GM12878 (cell line): ENCODE measurements around the gene MAP2K7. TPM values are rescaled to one million over a fixed set of nuclear protein-coding genes. Genes with fewer than 3 reads are reported as not detected.
A peak's percentile ranks its signal among the peaks of the same experiment; 100 is the strongest.

Experiments used
- BCL11A ChIP-seq: IDR thresholded peaks from 2 replicates; pipeline ENCODE4 v1.6.1; 2011; ENCODE audit warnings: low read depth, low read length
- BHLHE40 ChIP-seq, 2 experiments: fragments of 450-650 bp in 1 of 2; IDR thresholded peaks; 2 replicates each; pipeline ENCODE4 v1.6.1; 2011 to 2017; ENCODE audit warnings: low read depth in 2 of 2, borderline replicate concordance in 1 of 2, improper control_type of control experiment in 1 of 2, low read length in 1 of 2, mild to moderate bottlenecking in 1 of 2
- BRCA1 ChIP-seq: IDR thresholded peaks from 2 replicates; pipeline ENCODE4 v1.6.1; 2011; ENCODE audit warnings: low read depth, low read length, improper control_type of control experiment
- CEBPB ChIP-seq, 2 experiments: fragments of 150-350 bp in 1 of 2; IDR thresholded peaks; 2 replicates each; pipeline ENCODE4 v1.6.1; 2012 to 2014; ENCODE audit warnings: low read depth in 2 of 2, low read length in 2 of 2, borderline replicate concordance in 1 of 2, inconsistent platforms in 1 of 2
- CHD4 ChIP-seq: fragments of 200-600 bp; sonication (generic); IDR thresholded peaks from 2 replicates; pipeline ENCODE4 v1.6.1; 2016; ENCODE audit warnings: mild to moderate bottlenecking
- HDAC2 ChIP-seq: fragments of 200-600 bp; sonication (generic); IDR thresholded peaks from 2 replicates; pipeline ENCODE4 v1.6.1; 2017
- JUNB ChIP-seq: IDR thresholded peaks from 2 replicates; pipeline ENCODE4 v1.6.1; 2016; ENCODE audit warnings: antibody characterized with exemption, mild to moderate bottlenecking
- KAT2A ChIP-seq: conservative IDR thresholded peaks from 2 replicates; pipeline ENCODE4 v1.6.1; 2011; ENCODE audit warnings: low read depth, low read length; ENCODE audit not compliant: control insufficient read depth
- MXI1 ChIP-seq: fragments of 150-350 bp; IDR thresholded peaks from 2 replicates; pipeline ENCODE4 v1.6.1; 2011; ENCODE audit warnings: low read depth, mild to moderate bottlenecking, inconsistent platforms, low read length, improper control_type of control experiment
- MYC ChIP-seq: IDR thresholded peaks from 2 replicates; pipeline ENCODE4 v1.6.1; 2011; ENCODE audit warnings: mild to moderate bottlenecking, low read length, moderate library complexity, inconsistent platforms; ENCODE audit not compliant: insufficient read depth, insufficient replicate concordance, insufficient read length, severe bottlenecking
- NR2F1 ChIP-seq: fragments of 450-650 bp; conservative IDR thresholded peaks from 2 replicates; pipeline ENCODE4 v1.6.1; 2017; ENCODE audit warnings: mild to moderate bottlenecking
- POLR2AphosphoS5 ChIP-seq: IDR thresholded peaks from 2 replicates; pipeline ENCODE4 v1.6.1; 2011; ENCODE audit warnings: mild to moderate bottlenecking, low read length, inconsistent platforms
- RAD21 ChIP-seq: IDR thresholded peaks from 2 replicates; pipeline ENCODE4 v1.6.1; 2011; ENCODE audit warnings: mild to moderate bottlenecking, low read depth, low read length, moderate library complexity; ENCODE audit not compliant: insufficient read depth
- SIX5 ChIP-seq: IDR thresholded peaks from 2 replicates; pipeline ENCODE4 v1.6.1; 2011; ENCODE audit warnings: mild to moderate bottlenecking, low read depth, low read length, moderate library complexity; ENCODE audit not compliant: severe bottlenecking
- SMAD5 ChIP-seq: IDR thresholded peaks from 2 replicates; pipeline ENCODE4 v1.6.1; 2016; ENCODE audit warnings: antibody characterized with exemption, low read depth
- SREBF1 ChIP-seq: IDR thresholded peaks from 2 replicates; pipeline ENCODE4 v1.6.1; 2012; ENCODE audit warnings: mild to moderate bottlenecking, low read length
- SREBF2 ChIP-seq: IDR thresholded peaks from 2 replicates; pipeline ENCODE4 v1.6.1; 2012; ENCODE audit warnings: mild to moderate bottlenecking, low read length
- STAT1 ChIP-seq: fragments of 450-650 bp; conservative IDR thresholded peaks from 2 replicates; pipeline ENCODE4 v1.6.1; 2014; ENCODE audit warnings: antibody characterized with exemption, mild to moderate bottlenecking
- TCF7 ChIP-seq: IDR thresholded peaks from 2 replicates; pipeline ENCODE4 v1.6.1; 2014; ENCODE audit warnings: antibody characterized with exemption, borderline replicate concordance
- WRNIP1 ChIP-seq: IDR thresholded peaks from 2 replicates; pipeline ENCODE4 v1.6.1; 2011; ENCODE audit warnings: low read depth, low read length, improper control_type of control experiment, borderline replicate concordance
- polyA plus RNA-seq, 11 experiments: library from polyadenylated mRNA; depleted of rRNA in 4 of 11; unstranded in 6 of 11; stranded (reverse) in 5 of 11; fragments of >200 nt; fragmentation: Nextera tagmentation in 4 of 11; fragmentation: Illumina TruSeq in 1 of 11; extraction: Ambion mirVana in 4 of 11; extraction: Trizol in 1 of 11; gene quantifications; 1 replicate in 1 of 11; 2 replicates in 10 of 11; pipeline versions ENCODE4 v1.2.1 to v1.2.3, GENCODE V29; 2011 to 2016; ENCODE audit warnings: inconsistent platforms in 2 of 11, missing spikeins in 2 of 11, low read depth in 1 of 11
- total RNA-seq, 4 experiments: library from RNA; depleted of rRNA in 3 of 4; stranded (reverse); fragments of >200 nt in 3 of 4; fragmentation: Illumina TruSeq in 1 of 4; extraction: Trizol in 1 of 4; gene quantifications; 2 replicates each; pipeline versions ENCODE4 v1.2.1 to v1.2.3, GENCODE V29; 2013 to 2021
- TF ChIP-seq, protein P1 (sequence below): IDR thresholded peaks from 2 replicates; pipeline ENCODE4 v1.6.1; 2012; ENCODE audit warnings: low read depth, low read length, improper control_type of control experiment
- TF ChIP-seq, protein P2 (sequence below): fragments of 450-650 bp; IDR thresholded peaks from 2 replicates; pipeline ENCODE4 v1.6.1; 2017; ENCODE audit warnings: mild to moderate bottlenecking

Gene MAP2K7
- total and polyA plus RNA-seq, 10 of the 15 experiments (the other 5 are each of a cell fraction or from before 2014, with no cell fraction given) = 0.34 to 32.2 (median 6.7) TPM

GRCh38 chr19:7904074-7905020 is 670 bp downstream of the MAP2K7 start (continued):
- TF ChIP-seq BRCA1 (no peak), JUNB (no peak), BCL11A (no peak), MXI1 (peak; percentile 28; the same call in 1 of the 2 replicates), RAD21 (no peak), SMAD5 (no peak), SIX5 (no peak), TCF7 (no peak), CHD4 (no peak), WRNIP1 (no peak), SREBF2 (no peak), MYC (no peak), HDAC2 (no peak), NR2F1 (peak; percentile 96), SREBF1 (no peak), CEBPB (IDR thresholded peaks at IDR 0.05; ENCODE audit: borderline replicate concordance in 1 of 2, low read depth in 2 of 2, low read length in 2 of 2) (no peak), STAT1 (no peak), POLR2AphosphoS5 (no peak), KAT2A (no peak), BHLHE40 (IDR thresholded peaks at IDR 0.05; ENCODE audit: borderline replicate concordance in 1 of 2, low read depth in 2 of 2, low read length in 1 of 2) (peak in 1 of 2 experiments; percentile 77; a peak in 2 of 4 replicates)
- TF ChIP-seq, protein P1, sequence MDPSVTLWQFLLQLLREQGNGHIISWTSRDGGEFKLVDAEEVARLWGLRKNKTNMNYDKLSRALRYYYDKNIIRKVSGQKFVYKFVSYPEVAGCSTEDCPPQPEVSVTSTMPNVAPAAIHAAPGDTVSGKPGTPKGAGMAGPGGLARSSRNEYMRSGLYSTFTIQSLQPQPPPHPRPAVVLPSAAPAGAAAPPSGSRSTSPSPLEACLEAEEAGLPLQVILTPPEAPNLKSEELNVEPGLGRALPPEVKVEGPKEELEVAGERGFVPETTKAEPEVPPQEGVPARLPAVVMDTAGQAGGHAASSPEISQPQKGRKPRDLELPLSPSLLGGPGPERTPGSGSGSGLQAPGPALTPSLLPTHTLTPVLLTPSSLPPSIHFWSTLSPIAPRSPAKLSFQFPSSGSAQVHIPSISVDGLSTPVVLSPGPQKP = no peak
- TF ChIP-seq, protein P2, sequence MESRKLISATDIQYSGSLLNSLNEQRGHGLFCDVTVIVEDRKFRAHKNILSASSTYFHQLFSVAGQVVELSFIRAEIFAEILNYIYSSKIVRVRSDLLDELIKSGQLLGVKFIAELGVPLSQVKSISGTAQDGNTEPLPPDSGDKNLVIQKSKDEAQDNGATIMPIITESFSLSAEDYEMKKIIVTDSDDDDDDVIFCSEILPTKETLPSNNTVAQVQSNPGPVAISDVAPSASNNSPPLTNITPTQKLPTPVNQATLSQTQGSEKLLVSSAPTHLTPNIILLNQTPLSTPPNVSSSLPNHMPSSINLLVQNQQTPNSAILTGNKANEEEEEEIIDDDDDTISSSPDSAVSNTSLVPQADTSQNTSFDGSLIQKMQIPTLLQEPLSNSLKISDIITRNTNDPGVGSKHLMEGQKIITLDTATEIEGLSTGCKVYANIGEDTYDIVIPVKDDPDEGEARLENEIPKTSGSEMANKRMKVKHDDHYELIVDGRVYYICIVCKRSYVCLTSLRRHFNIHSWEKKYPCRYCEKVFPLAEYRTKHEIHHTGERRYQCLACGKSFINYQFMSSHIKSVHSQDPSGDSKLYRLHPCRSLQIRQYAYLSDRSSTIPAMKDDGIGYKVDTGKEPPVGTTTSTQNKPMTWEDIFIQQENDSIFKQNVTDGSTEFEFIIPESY = no peak
